ENCODE data around the gene TEX47.

Gene TEX47

GRCh38 chr7:88795553-88795952 lies at the start of gene TEX47:
TEX47 (minus strand) TSS chr7:88795737; CDS start chr7:88794942, 795 bp downstream.
- DNase-seq = peak; percentile 41

DNA sequence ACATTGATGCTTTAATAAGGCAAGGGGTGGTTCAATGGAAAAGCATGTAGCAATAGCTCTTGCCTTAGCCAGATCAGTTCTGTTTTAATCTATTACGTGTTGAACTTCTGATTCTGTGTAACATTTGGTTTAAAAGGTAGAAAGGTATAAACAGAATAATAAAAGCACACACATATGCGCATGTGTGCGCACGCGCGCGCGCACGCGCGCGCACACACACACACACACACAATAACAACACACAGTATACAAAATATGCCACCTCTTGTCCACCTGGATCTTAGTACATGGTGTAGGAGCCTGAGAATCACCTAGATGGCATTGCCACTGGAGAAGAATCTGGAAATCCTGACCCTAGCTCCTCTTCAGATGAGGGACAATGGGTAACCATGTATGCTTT lies 49.6 kb upstream of the TEX47 start:
- DNase-seq = no peak

DNA sequence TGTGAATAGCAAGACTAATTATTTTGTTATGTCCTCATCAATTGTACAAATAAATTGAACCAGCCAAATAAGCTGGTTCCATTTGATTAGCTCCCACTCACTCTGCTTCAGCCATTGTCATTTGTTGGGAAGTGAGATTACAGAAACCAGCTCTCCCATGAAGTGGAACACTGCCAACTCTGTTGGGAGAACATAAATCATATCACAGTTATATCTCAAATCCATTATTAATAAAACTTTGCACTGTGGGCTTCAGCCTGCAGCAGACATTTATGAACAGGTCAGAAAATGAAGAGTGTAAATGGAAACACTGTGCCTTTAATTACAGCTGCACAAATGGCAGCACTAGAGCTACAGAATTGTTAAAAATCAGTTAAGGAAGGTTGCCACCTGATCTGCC lies 46.7 kb upstream of the TEX47 start:
- DNase-seq = no peak

GRCh38 chr7:88835147-88835728 lies 39.7 kb upstream of the TEX47 start:
- no peak for DNase-seq

DNA sequence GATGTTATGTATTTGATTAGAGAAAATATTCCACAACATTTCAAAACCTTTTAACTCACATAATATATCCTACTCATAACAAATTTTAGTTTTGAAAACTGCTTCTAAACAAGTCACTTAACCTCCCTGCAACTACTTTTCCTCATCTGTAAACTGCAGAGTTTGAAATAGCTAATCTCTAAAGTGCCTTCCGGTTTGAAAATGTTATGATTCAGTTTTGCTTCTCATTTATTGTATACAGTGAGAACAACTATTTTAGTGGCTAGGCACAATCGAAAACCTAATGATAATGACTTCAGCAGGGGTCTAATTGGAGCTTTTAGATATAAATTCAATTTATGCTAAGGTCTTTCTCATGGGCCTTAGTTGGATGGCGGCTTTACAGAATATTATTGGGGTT lies 30.7 kb upstream of the TEX47 start:
- no peak for DNase-seq

DNA sequence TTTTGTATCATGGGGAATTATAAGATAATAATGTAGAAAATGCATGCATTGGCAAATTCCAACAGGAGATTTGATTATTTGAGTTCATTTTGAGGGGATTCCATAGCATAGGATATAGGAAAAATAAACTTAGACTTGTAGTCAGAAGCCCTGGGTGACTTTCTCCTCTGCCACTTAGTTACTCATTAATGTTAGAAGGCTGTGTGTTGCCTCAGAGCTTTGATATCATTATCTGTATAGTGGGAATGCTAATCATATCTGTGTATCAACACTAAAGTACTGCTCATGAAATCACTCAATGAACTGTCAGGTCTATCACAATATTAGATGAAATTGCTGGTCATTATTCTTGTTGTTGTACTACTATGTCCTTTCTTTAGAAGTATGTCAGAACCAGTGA lies 23.0 kb upstream of the TEX47 start:
- no peak for DNase-seq

- DNase-seq = no peak
Measured at GRCh38 chr7:88806280-88807037, 10.9 kb upstream of the TEX47 start.

DNA sequence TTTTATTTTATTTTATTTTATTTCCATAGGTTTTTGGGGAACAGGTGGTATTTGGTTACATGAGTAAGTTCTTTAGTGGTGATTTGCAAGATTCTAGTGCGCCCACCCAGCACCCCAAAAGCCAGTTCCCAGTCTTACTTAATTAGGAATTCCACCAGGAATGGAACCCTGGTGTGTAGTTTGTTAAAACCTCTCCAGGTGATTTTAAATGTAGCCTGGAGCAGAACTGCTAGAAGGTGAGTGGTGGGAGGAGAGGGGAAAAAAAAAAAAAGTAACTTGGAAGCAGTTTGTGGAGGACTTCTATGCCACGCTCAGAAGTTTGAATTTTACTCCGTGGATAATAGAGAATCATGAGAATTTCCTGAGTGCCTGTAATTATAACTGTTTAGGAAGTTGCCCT lies 5.5 kb upstream of the TEX47 start:
- DNase-seq = no peak

- DNase-seq = no peak
Measured at GRCh38 chr7:88792361-88792760, 3.2 kb downstream of the TEX47 start.

DNA sequence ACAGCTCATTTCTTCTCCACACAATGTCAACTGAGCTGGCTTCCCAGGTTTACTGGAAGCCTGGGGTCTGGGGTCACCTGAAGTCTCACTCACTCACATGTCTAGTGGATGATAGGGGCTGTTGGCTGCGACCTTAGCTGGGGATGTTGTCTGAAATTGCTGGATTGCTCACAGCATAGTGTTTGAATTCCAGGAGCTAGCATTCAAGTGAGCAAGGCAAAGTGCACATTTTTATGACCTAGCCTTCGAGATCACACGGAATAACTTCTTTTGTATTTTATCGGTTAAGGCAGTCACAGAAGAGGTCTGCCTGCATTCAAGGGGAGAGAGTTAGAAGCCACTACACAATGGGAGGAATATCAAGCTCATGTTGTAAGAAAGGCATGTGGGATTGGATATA lies 3.6 kb downstream of the TEX47 start:
- no peak for DNase-seq

GRCh38 chr7:88789480-88790064 lies 6.0 kb downstream of the TEX47 start:
- no peak for DNase-seq

- no peak for DNase-seq
Measured at GRCh38 chr7:88787777-88788176, 7.8 kb downstream of the TEX47 start.

DNA sequence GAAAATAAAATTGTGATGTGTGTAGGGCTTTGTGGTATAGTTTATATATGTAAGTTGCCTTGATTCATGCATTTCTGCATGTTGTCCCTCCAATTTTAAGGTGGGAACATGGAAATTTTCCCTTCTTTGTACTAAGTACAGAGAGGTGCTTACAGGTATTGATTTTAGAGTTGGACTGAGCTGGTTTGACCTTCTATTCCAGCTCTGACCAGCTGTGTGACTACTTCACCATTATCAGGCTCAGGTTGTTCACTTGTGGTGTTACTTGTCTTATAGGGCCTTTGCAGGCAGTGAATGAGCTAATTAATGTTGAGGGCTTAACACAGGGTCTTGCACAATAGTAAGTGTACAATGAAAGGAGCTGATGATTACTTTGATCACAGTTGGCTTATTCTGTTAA lies 19.7 kb downstream of the TEX47 start:
- DNase-seq = no peak

GRCh38 chr7:88772776-88773175 lies 22.8 kb downstream of the TEX47 start:
- DNase-seq = no peak

- no peak for DNase-seq
Measured at GRCh38 chr7:88771417-88771816, 24.1 kb downstream of the TEX47 start.

GRCh38 chr7:88761779-88762178 lies 33.8 kb downstream of the TEX47 start:
- DNase-seq = no peak

DNA sequence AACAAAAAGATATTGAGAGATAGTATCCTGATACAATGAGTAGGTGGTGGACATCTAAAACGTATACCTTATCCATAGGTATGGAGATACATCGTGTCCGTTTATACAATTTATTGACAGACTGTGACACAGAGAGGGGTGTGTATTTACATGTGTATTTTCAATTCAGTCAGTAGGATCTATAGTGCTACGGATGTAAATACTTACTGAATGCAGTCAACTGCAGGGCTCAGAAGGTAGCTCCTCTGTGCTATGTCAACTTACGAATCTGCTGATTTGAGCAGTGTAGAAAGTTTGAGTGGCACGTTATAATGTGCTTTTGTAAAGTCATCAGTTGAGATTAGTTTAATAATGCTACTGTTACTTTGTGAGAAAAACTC lies 35.4 kb downstream of the TEX47 start:
- DNase-seq = no peak

GRCh38 chr7:88759230-88760135 lies 36.1 kb downstream of the TEX47 start, which contains the start of gene ZNF804B:
ZNF804B (plus strand) TSS chr7:88759700; CDS start chr7:88759977, 277 bp downstream.
- DNase-seq = no peak

DNA sequence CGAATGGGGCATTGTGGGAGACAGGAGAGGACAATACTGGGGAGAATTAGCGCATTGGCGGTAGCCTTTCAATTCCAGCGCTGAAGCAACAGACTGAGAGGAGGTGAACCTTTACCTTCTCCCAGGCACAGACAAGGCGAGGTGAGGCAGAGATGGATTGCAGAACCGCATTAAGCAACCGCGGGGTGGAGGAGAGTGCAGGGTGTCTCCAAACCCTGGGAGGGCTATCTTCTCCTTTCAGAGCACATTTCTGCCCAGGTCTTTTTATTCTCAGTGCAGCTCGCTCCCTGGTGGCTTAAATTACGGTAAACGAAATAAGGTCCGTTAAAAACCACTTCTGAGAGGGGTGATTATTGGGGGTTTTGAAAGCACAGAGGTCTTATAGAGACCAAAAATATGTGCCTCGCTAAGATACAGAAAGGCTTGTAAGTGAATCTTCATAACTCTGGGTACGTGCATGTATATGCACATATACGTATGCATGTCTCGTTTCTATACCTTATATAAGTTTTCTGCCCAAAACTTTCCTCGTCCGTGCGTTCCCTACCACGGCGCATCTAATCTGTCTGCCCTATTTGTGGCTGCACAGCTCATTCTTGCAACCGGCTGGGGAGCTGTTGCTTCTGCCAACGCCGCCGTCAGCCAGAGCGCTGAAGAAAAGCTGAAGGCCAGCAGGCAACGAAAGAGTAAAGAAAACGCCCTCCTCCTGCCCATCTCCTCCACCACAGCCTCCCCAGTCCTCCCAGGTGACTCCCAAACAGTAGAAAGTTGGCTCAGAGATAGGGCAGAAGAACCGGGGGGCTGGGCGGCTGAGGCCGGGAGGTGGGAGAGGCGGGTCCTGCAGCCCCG lies 36.9 kb downstream of the TEX47 start:
- no peak for DNase-seq

DNA sequence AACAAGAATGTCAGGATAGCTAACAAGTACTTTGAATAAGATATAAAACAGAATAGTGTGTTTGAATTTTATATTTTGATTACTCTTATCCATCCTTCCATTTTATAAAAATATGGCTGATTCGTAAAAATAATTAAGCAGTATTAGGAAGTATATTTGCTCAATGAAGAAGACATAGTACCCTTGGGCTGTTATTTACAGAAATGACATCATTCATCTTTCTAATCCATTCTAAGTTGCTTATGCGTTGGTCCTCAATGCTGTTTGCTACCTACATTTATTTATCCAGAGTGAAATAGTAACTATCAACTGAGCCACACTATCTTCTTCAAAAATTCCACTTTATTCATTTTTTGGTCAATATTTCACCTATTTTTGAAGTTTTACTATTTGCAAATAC lies 38.2 kb downstream of the TEX47 start:
- no peak for DNase-seq

GRCh38 chr7:88756802-88757201 lies 38.7 kb downstream of the TEX47 start:
- no peak for DNase-seq

- DNase-seq = no peak
Measured at GRCh38 chr7:88746126-88746525, 49.4 kb downstream of the TEX47 start.
